ENCODE data around the gene PYY.
"Not testable (repeated sequence)": the region's sequence is repeated elsewhere in the genome, so short reads cannot be mapped to it uniquely, and the experiment has no call there.

PYY gene

DNA sequence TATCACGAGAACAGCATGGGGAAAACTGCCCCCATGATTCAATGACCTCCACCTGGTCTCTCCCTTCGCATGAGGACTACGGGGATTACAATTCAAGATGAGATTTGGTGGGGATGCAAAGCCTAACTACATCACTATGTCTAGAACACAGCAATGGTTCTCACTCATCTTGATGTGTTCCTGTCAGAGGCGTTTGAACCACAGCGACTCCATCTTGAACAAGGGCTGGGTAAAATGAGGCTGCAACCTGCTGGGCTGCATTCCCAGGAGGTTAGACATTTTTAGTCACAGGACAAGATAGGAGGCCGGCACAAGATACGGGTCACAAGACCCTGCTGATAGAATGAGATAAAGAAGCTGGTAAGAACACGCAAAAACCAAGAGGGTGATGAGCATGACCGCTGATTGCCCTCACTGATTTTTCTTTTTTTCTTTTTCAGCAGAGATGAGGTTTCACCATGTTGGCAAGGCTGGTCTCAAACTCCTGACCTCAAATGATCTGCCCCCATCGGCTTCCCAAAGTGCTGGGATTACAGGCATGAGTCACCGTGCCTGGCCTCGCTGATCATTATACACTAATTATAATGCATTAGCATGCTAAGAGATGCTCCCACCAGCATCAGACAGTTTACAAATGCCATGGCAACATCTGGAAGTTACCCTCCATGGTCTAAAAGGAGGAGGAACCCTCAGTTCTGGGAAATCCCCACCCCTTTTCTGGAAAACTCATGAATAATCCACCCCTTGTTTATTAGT is 8.5 kb downstream of the PYY start:
- DNase-seq (ENCODE audit: low read depth in 2 of 2): no peak

DNA sequence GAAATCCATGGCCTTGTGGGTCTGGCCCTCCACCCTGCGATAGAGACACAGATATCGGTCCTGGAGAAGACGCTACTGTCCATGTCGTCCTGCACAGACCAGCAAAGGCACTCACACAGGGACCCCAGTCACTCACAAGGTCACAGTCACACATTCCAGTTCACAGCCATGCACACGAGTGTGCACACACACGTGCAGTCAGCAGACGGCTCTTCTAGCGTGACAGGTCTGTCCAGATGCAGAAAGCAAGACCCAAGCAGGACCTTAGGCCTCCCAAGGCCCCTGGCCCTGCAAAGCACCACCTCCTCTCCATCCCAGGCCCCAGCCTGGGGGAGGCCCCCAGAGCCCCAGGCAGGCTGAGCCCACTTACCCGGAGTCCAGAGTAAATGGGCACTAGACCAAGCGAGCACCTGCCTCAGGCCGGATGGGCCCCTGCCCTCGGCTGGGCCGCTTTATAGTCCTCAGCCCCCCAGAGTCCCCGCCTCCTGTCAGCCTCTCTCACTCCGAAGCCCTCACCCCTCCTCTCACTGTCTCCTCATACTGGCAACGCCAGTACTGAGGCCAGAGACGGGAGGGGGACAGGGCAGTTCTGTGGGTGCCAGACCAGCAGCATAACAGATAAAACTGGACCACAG is 11.6 kb downstream of the PYY start, which contains the start of gene PPY:
PPY (minus strand) TSS at position 426 of the 635 bp plus-strand sequence. CDS start 822 bp downstream, outside the sequence.
- no peak for DNase-seq (ENCODE audit: low read depth in 2 of 2)

DNA sequence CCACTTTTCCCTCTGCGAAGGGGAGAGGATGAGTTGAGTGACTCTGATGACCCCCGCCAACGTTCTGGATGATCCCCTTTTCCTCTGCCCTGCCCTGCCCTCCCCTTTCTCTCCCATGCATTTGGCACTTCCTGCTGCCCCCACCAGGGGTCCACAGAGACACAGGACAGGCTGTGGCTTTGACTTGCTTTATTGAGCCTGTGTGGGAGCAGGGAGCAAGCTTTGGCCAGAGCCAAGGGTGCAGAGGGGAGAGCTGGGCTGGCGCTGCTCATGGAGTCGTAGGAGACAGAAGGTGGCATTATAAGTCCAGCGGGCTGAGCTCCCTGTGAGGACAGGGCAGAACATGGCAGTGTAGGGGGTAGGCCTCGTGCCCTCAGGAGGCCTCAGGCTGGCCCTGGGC is 13.1 kb downstream of the PYY start:
- DNase-seq (ENCODE audit: low read depth in 2 of 2): no peak

DNA sequence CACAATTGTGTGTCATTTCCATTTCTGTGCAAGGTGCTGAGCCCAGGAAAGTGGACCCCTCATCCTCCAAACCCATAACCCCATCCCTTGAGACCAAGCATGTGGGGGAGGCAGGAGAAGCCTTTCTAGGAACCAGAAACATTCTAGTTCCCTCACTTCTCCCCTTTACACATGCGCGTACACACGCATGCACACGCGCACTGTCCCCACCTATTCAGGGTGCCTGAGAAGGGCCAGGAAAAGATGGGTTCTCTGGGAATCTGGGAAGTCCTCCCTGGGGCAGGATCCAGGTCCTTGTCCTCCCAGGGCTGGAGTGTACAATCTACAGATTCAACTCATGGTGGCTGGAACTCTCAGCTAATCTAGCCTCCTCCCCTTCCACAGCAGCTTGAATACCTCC is 13.9 kb downstream of the PYY start:
- DNase-seq (ENCODE audit: low read depth in 2 of 2): no peak

DNA sequence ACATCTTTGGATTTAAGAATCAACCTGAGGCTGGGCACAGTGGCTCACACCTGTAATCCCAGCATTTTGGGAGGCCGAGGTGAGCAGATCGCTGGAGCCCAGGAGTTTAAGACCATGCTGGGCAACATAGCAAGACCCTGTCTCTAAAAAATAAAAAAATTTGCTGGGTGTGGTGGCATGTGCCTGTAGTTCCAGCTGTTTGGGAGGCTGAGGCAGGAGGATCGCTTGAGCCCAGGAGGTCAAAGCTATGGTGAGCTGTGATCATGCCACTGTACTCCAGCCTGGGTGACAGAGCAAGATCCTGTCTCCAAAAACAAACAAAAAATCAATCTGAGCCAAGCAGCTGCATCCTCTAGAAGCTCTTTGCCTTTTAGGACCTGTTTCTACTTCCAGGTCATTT is 14.3 kb downstream of the PYY start:
- DNase-seq (ENCODE audit: low read depth in 2 of 2): not testable (repeated sequence)

DNA sequence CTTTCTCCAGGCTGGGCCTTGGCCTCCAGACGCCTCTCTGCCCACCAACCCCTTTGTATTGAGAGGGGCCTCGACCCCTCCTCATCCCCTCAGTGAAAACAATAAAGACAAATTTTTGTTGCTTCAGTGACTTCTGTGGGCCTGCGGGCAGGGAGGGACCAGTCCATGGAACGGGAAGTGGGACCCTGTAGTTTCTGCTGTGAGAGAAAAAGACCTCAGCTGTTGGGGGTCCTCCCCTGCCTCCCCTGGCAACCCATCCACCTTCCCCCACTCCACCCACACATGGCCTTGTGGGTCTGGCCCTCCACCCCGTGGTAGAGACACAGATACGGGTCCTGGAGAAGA is 14.9 kb downstream of the PYY start:
- no peak for DNase-seq (ENCODE audit: low read depth in 2 of 2)

DNA sequence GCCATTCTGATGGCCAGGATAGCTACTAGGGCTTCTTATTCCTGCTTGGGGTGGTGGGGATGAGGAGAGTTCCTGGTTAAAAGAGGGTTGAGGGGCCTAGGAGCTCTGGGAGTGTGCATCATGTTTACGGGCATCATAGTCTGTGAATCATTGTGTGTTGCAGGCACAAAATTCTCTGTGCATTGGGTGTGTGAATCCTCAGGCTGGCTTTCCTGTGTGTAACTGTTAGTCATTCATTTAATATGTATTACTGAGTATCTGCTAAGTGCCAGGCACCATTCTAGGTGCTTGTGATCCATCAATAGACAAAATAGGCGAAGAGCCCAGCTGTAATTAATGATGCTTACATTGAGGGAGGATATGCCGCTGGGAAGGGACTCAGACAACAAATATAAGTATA is 17.3 kb downstream of the PYY start:
- no peak for DNase-seq (ENCODE audit: low read depth in 2 of 2)

DNA sequence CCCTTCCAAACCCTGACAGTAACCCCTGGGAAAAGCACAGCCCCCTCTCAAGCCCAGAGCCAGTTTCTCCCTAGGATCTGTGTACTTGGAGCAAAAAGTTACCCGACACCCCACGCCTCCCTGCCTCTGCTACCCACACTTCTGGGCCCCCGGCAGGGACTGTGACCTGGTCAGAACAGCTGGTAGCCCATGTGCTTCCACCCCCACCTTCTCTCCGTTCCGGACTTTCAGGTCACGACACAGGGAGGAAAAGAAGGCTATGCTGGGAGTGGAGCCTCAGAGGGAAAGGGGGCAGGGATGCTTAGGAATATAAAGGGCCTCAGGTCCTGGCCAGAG is 17.8 kb downstream of the PYY start:
- DNase-seq (ENCODE audit: low read depth in 2 of 2): no peak

DNA sequence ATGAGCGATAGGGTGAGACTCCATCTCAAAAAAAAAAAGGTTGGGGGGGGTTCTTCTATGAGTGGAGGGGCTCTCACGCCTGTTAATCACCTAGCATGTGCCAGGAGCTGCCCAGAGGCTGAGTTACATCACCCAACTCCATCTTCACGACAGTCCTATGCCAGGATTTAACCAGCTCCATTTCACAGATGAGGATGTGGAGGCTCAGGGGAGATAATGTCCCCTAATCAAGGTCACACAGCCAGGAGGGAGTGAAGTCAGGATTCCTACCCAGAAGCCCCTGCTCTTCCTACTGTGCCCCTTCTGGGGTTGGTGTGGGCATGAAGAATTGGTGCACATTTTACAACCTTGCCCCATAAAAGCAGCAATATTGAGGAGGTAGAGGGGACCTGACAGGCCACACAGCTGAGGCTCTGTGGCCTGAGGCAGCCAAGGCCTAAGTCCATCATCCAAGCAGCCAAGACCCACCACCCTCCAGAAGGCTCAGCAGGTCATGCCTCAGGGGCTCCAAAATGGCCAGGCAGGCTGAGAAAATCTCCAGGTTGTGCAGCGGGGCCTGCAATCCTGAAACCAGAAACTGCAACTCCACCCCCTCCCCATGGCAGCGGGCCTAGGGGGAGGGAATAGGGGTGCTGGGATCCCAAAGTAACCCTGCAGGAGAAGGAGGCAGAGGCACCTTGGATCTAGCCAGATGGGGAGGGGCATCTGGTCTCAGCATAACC is 18.4 kb downstream of the PYY start:
- DNase-seq (ENCODE audit: low read depth in 2 of 2): no peak

DNA sequence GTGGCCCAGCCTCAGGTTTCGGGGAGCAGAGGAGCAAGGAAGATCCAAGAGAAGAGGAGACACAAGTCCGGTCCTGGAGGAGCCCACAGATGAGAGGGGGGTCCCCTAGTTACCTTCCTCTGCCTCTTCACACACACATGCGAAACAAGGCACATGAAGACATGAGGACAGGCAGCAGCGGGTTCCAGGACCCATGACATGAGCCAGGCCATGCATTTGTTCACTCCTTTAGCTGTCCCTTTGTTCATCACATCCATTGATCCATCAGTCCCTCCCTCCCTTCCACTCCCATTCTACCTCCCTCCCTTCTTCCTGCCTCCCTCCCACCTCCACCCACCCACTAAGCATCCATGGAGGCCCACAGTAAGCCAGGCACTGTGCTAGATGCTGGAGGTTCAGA is 20.8 kb downstream of the PYY start:
- DNase-seq (ENCODE audit: low read depth in 2 of 2): no peak

DNA sequence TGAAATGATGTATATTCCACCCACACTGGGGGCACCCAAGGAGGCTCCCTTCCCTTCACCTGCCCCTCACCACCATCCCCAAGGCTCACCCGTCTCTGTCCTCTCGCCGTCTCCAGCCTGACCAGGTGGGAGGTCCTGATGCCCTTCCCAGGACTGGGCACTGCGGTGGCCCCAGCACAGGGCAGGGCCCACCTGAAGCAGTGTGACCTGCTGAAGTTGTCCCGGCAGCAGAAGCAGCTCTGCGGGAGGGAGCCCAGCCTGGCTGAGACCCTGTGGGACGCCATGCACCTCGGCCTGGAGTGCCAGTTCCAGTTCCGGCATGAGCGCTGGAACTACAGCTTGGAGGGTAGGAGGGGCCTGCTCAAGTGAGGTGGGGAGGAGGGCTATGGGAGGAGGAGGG is 21.4 kb downstream of the PYY start:
- no peak for DNase-seq (ENCODE audit: low read depth in 2 of 2)

DNA sequence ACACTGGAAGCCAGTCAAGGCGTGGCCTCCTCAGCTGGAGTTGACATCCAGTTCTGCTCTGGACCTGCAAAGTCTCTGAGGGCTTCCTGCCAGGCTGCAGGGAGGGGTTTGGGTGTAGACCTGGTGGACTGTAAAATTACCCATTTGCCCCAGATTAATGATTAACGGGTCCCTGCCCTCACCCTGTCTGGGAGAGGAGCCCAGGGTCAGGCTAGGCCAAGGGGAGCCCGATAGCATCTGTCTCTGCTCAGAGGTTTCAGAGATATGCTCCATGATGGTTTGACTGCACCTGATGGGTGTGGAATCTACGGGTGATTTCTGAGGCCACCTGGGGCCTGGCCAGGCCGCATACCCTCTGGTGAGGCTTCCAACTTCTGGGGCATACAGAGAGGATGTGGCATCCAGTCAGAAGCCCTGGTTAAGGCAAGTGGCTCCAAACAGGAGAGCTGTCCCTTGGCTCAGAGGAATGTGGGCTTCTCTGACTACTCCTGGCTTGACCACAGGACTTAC is 22.6 kb downstream of the PYY start:
- no peak for DNase-seq (ENCODE audit: low read depth in 2 of 2)

DNA sequence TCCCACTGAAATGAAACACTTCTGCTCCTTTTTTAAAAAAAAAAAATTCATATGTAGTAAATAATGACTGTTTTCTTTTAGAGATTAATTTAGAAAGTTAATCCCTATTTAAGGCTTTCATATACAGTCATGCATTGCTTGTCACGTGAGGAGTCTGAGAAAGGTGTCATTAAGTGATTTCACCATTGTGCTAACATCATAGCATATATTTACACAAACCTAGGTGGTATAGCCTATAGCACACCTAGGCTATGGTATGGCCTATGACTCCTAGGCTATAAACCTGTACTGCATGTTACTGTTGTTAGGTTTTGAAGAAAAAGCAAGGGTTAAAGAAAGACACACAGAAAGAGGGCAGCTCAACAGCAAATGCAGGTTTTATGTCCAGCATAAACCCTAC is 25.1 kb downstream of the PYY start:
- DNase-seq (ENCODE audit: low read depth in 2 of 2): no peak

DNA sequence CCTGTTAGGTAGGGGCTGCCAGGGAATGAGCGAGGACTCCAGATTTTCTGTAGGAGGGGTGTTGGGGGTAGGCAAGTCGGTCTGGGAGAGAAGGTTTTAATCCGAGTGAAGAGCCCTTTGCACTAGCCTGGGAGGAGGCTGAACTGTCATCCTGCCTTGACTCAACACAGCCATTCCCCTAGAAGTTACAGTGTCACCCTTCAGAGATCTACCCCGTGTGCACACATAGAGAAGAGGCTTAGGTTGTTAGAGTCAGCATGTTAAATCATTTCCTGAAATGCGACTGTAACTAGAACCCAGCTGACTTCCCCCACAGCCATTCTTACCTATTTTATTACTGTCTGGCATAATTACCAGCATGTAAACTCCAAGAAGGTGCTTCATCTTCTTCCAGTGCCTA is 25.8 kb downstream of the PYY start:
- not testable (repeated sequence) for DNase-seq (ENCODE audit: low read depth in 2 of 2)

DNA sequence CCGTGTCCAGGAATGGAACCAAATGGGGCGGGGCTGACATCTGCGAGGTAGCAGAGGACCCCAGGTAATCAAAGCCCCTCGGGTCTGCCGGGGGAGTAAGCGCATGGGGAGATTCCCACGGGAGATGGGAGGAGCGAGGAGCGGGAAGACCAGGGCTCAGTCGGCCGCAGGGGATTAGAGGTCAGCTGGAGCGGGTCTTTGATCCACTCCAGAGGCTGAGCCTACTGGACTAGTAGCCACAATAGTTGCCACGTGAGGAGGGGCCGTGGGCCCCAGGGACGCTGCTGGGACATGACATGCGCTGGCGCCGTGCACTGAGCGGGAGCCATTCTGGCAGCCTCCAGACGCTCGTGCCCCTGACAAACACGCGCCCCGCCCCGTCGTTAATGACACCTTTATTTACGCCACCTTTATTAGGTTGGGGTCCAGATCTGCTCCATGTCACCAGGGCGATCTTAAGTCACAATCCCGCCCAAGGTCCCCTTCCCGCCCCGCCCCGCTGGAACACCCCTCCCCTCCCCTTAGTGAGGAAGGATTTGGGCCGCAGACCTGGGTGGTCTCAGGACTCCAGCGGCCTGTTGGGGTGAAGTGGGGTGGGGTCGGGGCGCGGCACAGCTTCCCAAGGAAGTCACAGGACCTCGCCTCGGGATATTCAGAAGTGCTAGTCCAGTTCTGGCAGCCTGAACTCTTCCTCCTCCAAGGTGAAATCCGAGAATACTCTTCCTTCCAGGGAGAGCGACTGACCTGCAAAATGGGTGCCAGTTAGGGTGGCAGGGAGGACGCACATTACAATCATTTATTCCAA is 26.5 kb downstream of the PYY start:
- no peak for DNase-seq (ENCODE audit: low read depth in 2 of 2)

DNA sequence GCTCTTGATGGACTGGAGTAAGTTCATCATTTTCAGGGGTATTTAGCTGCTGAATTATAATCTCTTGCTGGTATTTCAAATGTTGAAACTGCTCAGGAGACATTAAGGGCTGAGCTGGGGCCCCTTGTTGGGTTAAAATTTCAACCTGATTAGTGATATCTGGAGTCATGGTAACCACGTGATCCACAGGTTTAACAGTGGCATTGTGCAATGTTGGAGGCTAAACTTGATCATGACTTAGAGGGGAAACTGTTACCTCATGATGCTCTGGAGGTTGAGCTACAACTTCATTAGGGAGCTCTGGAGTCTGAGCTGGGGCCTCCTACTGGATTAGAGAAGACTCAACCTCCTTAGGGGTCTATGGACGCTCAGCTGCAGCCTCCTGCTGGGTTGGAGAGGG is 29.2 kb downstream of the PYY start:
- no peak for DNase-seq (ENCODE audit: low read depth in 2 of 2)

DNA sequence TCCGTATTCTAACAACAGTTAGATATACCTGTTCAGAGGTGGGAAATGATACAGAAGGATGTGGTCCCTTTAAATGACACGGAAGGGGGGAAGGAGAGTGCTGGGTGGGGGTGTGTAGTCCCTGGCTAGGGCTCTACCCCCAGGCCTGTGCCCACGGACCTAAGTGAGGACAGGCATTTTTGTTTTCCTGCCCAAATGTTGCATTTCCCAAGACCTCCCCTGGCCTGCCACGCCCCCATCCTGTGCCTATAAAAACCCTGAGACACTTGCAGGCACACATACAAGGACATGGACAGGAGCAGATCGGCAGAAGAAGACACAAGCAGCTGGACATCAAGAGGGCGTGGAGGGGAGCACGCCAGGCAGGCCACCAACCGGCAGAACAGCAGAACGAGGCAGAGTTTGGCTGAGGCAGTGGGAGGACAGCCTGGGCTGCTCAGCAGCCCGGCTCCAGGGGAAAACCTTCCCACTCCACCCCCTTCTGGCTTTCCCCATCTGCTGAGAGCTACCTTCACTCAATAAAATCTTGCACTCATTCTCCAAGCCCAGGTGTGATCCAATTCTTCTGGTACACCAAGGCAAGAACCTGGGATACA is 33.1 kb downstream of the PYY start:
- DNase-seq (ENCODE audit: low read depth in 2 of 2): no peak

DNA sequence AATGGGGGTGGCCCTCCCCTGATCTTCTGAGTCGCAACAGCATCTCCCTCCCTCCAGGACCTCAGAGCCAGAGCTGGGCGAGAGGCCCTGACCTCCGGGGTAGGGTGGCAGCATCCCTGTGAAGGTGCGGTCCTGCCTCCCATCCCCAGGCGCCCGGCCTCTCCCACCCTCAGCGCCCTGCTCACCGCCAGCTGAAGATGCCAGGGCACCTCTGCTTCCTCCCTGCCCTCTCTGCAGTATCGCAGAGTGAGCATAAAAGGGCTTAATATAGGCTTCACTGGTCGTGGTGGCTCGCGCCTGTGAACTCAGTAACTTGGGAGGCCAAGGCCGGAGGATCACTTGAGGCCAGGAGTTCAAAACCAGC is 35.7 kb downstream of the PYY start:
- DNase-seq (ENCODE audit: low read depth in 2 of 2): no peak

DNA sequence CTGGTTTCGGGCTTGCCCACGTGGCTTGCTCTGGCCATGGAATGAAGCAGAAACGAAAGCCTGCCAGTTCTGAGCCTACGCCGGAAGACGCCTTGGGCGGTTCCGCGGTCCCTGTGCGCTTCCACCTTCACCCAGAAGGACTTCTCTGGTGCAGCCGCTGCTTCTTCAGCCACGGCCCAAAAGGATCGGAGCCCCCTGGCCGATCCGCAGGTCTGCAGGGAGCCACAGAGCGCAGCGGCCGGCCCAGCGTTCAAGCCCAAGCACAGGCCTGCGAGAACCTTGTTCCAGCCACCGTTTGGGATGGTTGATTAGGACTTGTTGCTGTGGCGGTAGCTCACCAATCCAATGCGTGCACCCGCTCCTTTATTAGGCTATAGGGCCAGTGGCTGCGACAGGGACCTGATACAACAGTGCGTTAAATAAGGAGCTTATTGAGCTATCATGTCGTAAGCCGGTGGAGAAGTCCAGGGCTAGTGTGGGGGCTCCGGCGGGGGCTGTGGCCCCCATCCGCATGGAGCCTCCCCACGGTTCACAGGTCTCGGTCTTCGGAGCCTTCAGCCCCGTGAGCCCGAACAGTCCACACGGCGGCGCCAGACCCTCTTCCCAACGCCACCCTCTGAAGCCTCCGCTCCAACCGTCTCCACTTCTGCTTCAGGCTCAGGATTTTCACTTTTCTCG is 36.3 kb downstream of the PYY start:
- DNase-seq (ENCODE audit: low read depth in 2 of 2): peak in 1 of 2 donors; percentile 18

DNA sequence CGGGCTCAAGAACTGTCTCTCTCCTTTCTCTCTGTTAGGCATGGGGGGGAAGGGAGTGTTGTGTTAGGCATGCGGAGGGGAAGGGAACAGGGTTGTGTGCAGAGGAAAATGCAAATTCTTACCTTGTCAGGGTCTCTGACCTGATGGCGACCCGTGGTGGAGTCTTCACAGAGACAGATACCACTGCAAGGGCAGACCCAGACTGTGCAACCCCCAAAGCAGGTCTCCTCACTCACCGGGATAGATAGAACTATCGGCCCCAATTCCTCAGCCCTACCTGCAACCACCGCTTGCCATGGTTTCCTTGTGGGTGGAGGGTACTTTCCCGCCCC is 36.8 kb downstream of the PYY start:
- DNase-seq (ENCODE audit: low read depth in 2 of 2): no peak

DNA sequence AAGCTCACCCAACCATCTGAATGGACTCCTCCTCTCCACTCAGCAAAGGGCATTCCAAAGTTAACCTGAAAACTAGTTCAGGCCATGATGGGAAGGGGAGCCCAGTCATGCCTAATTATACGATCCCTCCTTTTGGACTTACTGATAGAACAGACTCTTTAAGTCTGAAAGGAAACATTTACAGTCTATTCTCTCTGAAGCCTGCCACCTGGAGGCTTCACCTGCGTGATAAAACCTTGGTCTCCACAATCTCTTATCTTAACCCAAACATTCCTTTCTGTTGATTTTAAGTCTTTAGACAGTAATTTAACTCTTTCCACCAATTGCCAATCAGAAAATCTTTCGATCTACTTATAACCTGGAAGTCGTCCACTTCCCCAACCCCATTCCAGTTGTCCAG is 37.4 kb downstream of the PYY start:
- DNase-seq (ENCODE audit: low read depth in 2 of 2): no peak
